ENCODE measurements around the gene OR2J2.
"Not testable (repeated sequence)": the region's sequence is repeated elsewhere in the genome, so short reads cannot be mapped to it uniquely, and the experiment has no call there.

OR2J2 gene

GRCh38 chr6:29170607-29171006, at the start of gene OR2J2:
Gene OR2J2, plus strand, starts transcription at chr6:29170907. Its CDS starts 2,729 bp downstream, at chr6:29173636.
- not testable (repeated sequence) for H3K27ac Mint-ChIP-seq; H3K4me3 Mint-ChIP-seq; H3K36me3 Mint-ChIP-seq (ENCODE audit: low read depth); H3K9me3 Mint-ChIP-seq; DNase-seq; H3K4me1 Mint-ChIP-seq (ENCODE audit: low read depth)
- peaks cover 50% of the 10 kb centered on the region for H3K27me3 Mint-ChIP-seq

GRCh38 chr6:29129326-29130012, 41.2 kb upstream of the OR2J2 start:
- no peak overlapping the region for H3K27ac Mint-ChIP-seq
- H3K9me3 Mint-ChIP-seq = no peaks in the 10 kb centered on the region
- H3K4me3 Mint-ChIP-seq = no peak overlapping the region
- peaks cover 54% of the 10 kb centered on the region for H3K27me3 Mint-ChIP-seq
- no peaks in the 10 kb centered on the region for H3K4me1 Mint-ChIP-seq (ENCODE audit: low read depth)
- DNase-seq = no peak
- no peaks in the 10 kb centered on the region for H3K36me3 Mint-ChIP-seq (ENCODE audit: low read depth)

GRCh38 chr6:29130644-29131043, 40.1 kb upstream of the OR2J2 start:
- Mint-ChIP-seq H3K27ac (no peak overlapping the region), H3K36me3 (ENCODE audit: low read depth) (no peaks in the 10 kb centered on the region), H3K9me3 (no peaks in the 10 kb centered on the region), H3K4me3 (no peak overlapping the region), H3K4me1 (ENCODE audit: low read depth) (no peaks in the 10 kb centered on the region), H3K27me3 (peaks cover 53% of the 10 kb centered on the region)
- no peak for DNase-seq

- no peaks in the 10 kb centered on the region for H3K4me1 Mint-ChIP-seq (ENCODE audit: low read depth)
- H3K9me3 Mint-ChIP-seq = no peaks in the 10 kb centered on the region
- H3K36me3 Mint-ChIP-seq (ENCODE audit: low read depth) = no peaks in the 10 kb centered on the region
- H3K4me3 Mint-ChIP-seq = no peak overlapping the region
- no peak for DNase-seq
- no peak overlapping the region for H3K27ac Mint-ChIP-seq
- peaks cover 52% of the 10 kb centered on the region for H3K27me3 Mint-ChIP-seq
Observed at GRCh38 chr6:29131691-29132090, 39.0 kb upstream of the OR2J2 start.

- peaks cover 32% of the 10 kb centered on the region for H3K27me3 Mint-ChIP-seq
- H3K9me3 Mint-ChIP-seq = no peaks in the 10 kb centered on the region
- H3K36me3 Mint-ChIP-seq (ENCODE audit: low read depth) = no peaks in the 10 kb centered on the region
- no peaks in the 10 kb centered on the region for H3K4me1 Mint-ChIP-seq (ENCODE audit: low read depth)
- no peak overlapping the region for H3K4me3 Mint-ChIP-seq
- no peak for DNase-seq
- no peak overlapping the region for H3K27ac Mint-ChIP-seq
Observed at GRCh38 chr6:29137724-29138123, 33.0 kb upstream of the OR2J2 start.

GRCh38 chr6:29141606-29142005, 29.1 kb upstream of the OR2J2 start:
- H3K4me1 Mint-ChIP-seq (ENCODE audit: low read depth) = no peaks in the 10 kb centered on the region
- DNase-seq = no peak
- no peak overlapping the region for H3K27ac Mint-ChIP-seq
- no peaks in the 10 kb centered on the region for H3K36me3 Mint-ChIP-seq (ENCODE audit: low read depth)
- H3K9me3 Mint-ChIP-seq = peaks cover 7% of the 10 kb centered on the region
- H3K27me3 Mint-ChIP-seq = peaks cover 29% of the 10 kb centered on the region
- H3K4me3 Mint-ChIP-seq = no peak overlapping the region

- no peak for DNase-seq
- Mint-ChIP-seq H3K27me3 (peaks cover 29% of the 10 kb centered on the region), H3K4me1 (ENCODE audit: low read depth) (no peaks in the 10 kb centered on the region), H3K4me3 (no peak overlapping the region), H3K36me3 (ENCODE audit: low read depth) (no peaks in the 10 kb centered on the region), H3K27ac (no peak overlapping the region), H3K9me3 (peaks cover 7% of the 10 kb centered on the region)
Observed at GRCh38 chr6:29142309-29142708, 28.4 kb upstream of the OR2J2 start.

GRCh38 chr6:29146179-29146578, 24.5 kb upstream of the OR2J2 start:
- H3K4me1 Mint-ChIP-seq (ENCODE audit: low read depth) = no peaks in the 10 kb centered on the region
- no peak overlapping the region for H3K4me3 Mint-ChIP-seq
- no peak for DNase-seq
- H3K36me3 Mint-ChIP-seq (ENCODE audit: low read depth) = no peaks in the 10 kb centered on the region
- H3K9me3 Mint-ChIP-seq = peaks cover 17% of the 10 kb centered on the region
- no peak overlapping the region for H3K27ac Mint-ChIP-seq
- peaks cover 44% of the 10 kb centered on the region for H3K27me3 Mint-ChIP-seq

- Mint-ChIP-seq H3K4me3 (no peak overlapping the region), H3K4me1 (ENCODE audit: low read depth) (no peaks in the 10 kb centered on the region), H3K27me3 (peaks cover 49% of the 10 kb centered on the region), H3K36me3 (ENCODE audit: low read depth) (no peaks in the 10 kb centered on the region), H3K27ac (no peak overlapping the region), H3K9me3 (peaks cover 17% of the 10 kb centered on the region)
- DNase-seq = no peak
Observed at GRCh38 chr6:29147074-29147473, 23.6 kb upstream of the OR2J2 start.

- Mint-ChIP-seq H3K27me3 (peaks cover 61% of the 10 kb centered on the region), H3K9me3 (peaks cover 10% of the 10 kb centered on the region)
- not testable (repeated sequence) for DNase-seq; H3K36me3 Mint-ChIP-seq (ENCODE audit: low read depth); H3K4me1 Mint-ChIP-seq (ENCODE audit: low read depth); H3K27ac Mint-ChIP-seq; H3K4me3 Mint-ChIP-seq
Observed at GRCh38 chr6:29149444-29149843, 21.3 kb upstream of the OR2J2 start.

GRCh38 chr6:29153083-29153482, 17.6 kb upstream of the OR2J2 start:
- no peak for DNase-seq
- H3K4me3 Mint-ChIP-seq = no peak overlapping the region
- H3K4me1 Mint-ChIP-seq (ENCODE audit: low read depth) = no peaks in the 10 kb centered on the region
- H3K27ac Mint-ChIP-seq = no peak overlapping the region
- peaks cover 14% of the 10 kb centered on the region for H3K9me3 Mint-ChIP-seq
- peaks cover 69% of the 10 kb centered on the region for H3K27me3 Mint-ChIP-seq
- no peaks in the 10 kb centered on the region for H3K36me3 Mint-ChIP-seq (ENCODE audit: low read depth)

GRCh38 chr6:29155182-29155581, 15.5 kb upstream of the OR2J2 start:
- not testable (repeated sequence) for H3K4me1 Mint-ChIP-seq (ENCODE audit: low read depth); H3K4me3 Mint-ChIP-seq; H3K27ac Mint-ChIP-seq; H3K36me3 Mint-ChIP-seq (ENCODE audit: low read depth); DNase-seq; H3K9me3 Mint-ChIP-seq
- H3K27me3 Mint-ChIP-seq = peaks cover 63% of the 10 kb centered on the region

- H3K36me3 Mint-ChIP-seq (ENCODE audit: low read depth); H3K4me1 Mint-ChIP-seq (ENCODE audit: low read depth); H3K4me3 Mint-ChIP-seq; H3K27ac Mint-ChIP-seq; DNase-seq; H3K9me3 Mint-ChIP-seq: not testable (repeated sequence)
- peaks cover 61% of the 10 kb centered on the region for H3K27me3 Mint-ChIP-seq
Observed at GRCh38 chr6:29159922-29160321, 10.8 kb upstream of the OR2J2 start.

- not testable (repeated sequence) for H3K9me3 Mint-ChIP-seq; DNase-seq; H3K4me1 Mint-ChIP-seq (ENCODE audit: low read depth); H3K4me3 Mint-ChIP-seq; H3K36me3 Mint-ChIP-seq (ENCODE audit: low read depth); H3K27ac Mint-ChIP-seq
- H3K27me3 Mint-ChIP-seq = peaks cover 55% of the 10 kb centered on the region
Observed at GRCh38 chr6:29165571-29165970, 5.1 kb upstream of the OR2J2 start.

- Mint-ChIP-seq H3K4me3 (no peak overlapping the region), H3K9me3 (no peaks in the 10 kb centered on the region), H3K36me3 (ENCODE audit: low read depth) (no peaks in the 10 kb centered on the region), H3K27me3 (peaks cover 43% of the 10 kb centered on the region), H3K27ac (no peak overlapping the region), H3K4me1 (ENCODE audit: low read depth) (no peaks in the 10 kb centered on the region)
- DNase-seq = no peak
Observed at GRCh38 chr6:29171736-29172135, 1.0 kb downstream of the OR2J2 start.

GRCh38 chr6:29183594-29183993, 12.9 kb downstream of the OR2J2 start:
- Mint-ChIP-seq H3K9me3 (peaks cover 2% of the 10 kb centered on the region), H3K4me3 (no peak overlapping the region), H3K4me1 (ENCODE audit: low read depth) (no peaks in the 10 kb centered on the region), H3K27ac (no peak overlapping the region), H3K27me3 (peaks cover 48% of the 10 kb centered on the region), H3K36me3 (ENCODE audit: low read depth) (no peaks in the 10 kb centered on the region)
- no peak for DNase-seq
